NCI-H1694 treated with DMSO at 0.1 percent for 48 hours (cell line): ENCODE measurements around the gene HMX3.

Source experiments
- DNase-seq: peaks from one replicate; lab custom pipeline; 2025; lab: John Stamatoyannopoulos, UW

Gene HMX3

GRCh38 chr10:123135415-123136141 lies at the start of gene HMX3:
TSS of gene HMX3 (plus strand) at chr10:123135970. CDS start at chr10:123136051, 81 bp downstream.
- no peak for DNase-seq

- no peak for DNase-seq
Measured at GRCh38 chr10:123086281-123086680, 49.5 kb upstream of the HMX3 start.

GRCh38 chr10:123087348-123087747 lies 48.4 kb upstream of the HMX3 start:
- DNase-seq, result no peak

- no peak for DNase-seq
Measured at GRCh38 chr10:123087786-123088185, 48.0 kb upstream of the HMX3 start.

GRCh38 chr10:123092635-123093414 lies 42.9 kb upstream of the HMX3 start:
- DNase-seq, result no peak

GRCh38 chr10:123093489-123093888 lies 42.3 kb upstream of the HMX3 start:
- DNase-seq, result no peak

GRCh38 chr10:123096452-123096851 lies 39.3 kb upstream of the HMX3 start:
- no peak for DNase-seq

- DNase-seq, result no peak
Measured at GRCh38 chr10:123097039-123097438, 38.7 kb upstream of the HMX3 start.

GRCh38 chr10:123100030-123100762 lies 35.6 kb upstream of the HMX3 start:
- no peak for DNase-seq

GRCh38 chr10:123101872-123102271 lies 33.9 kb upstream of the HMX3 start:
- DNase-seq, result no peak

- DNase-seq, result no peak
Measured at GRCh38 chr10:123102673-123103072, 33.1 kb upstream of the HMX3 start.

GRCh38 chr10:123103944-123104343 lies 31.8 kb upstream of the HMX3 start:
- DNase-seq, result no peak

- no peak for DNase-seq
Measured at GRCh38 chr10:123109466-123109865, 26.3 kb upstream of the HMX3 start.

- no peak for DNase-seq
Measured at GRCh38 chr10:123117644-123118417, 17.9 kb upstream of the HMX3 start.

GRCh38 chr10:123119081-123119480 lies 16.7 kb upstream of the HMX3 start:
- DNase-seq, result no peak

GRCh38 chr10:123126246-123126645 lies 9.5 kb upstream of the HMX3 start:
- DNase-seq, result no peak

GRCh38 chr10:123129618-123130271 lies 6.0 kb upstream of the HMX3 start:
- DNase-seq, result no peak

- peak; percentile 27 for DNase-seq
Measured at GRCh38 chr10:123132576-123133477, 2.9 kb upstream of the HMX3 start.

GRCh38 chr10:123133541-123134342 lies 2.0 kb upstream of the HMX3 start:
- no peak for DNase-seq
